ENCODE results near the gene CADPS. TPM values are rescaled to one million over a fixed set of nuclear protein-coding genes. Genes with fewer than 3 reads are reported as not detected.

CADPS gene
- polyA plus RNA-seq, 3 donors: not detected

GRCh38 chr3:62373215-62373614, 502.0 kb downstream of the CADPS start, which contains the start of gene FEZF2:
Gene FEZF2, minus strand, starts transcription at chr3:62373550. Its CDS starts 682 bp downstream, at chr3:62372868.
- Mint-ChIP-seq H3K4me3 (peak within 1 kb of the TSS in 1 of 2 donors; percentile 70), H3K36me3 (peaks cover 2 to 3% of the 10 kb centered on the region in 2 donors), H3K4me1 (peaks cover 3% of the 10 kb centered on the region), H3K27me3 (ENCODE audit: low read depth in 3 of 3) (peaks cover 97 to 100% (median 97%) of the 10 kb centered on the region in 3 donors), H3K9me3 (peaks cover 0 to 15% (median 7%) of the 10 kb centered on the region in 7 donors), H3K27ac (no peak within 1 kb of the TSS)
- Histone ChIP-seq H2AFZ (ENCODE audit: insufficient read depth, low read depth, low read length, poor library complexity, severe bottlenecking) (no peak within 1 kb of the TSS), H3K79me2 (ENCODE audit: insufficient read depth, low read length) (no peaks in the 10 kb centered on the region), H3K9ac (ENCODE audit: insufficient read depth, low read length, poor library complexity, severe bottlenecking) (no peak within 1 kb of the TSS), H3K4me2 (replicated peaks; ENCODE audit: extremely low read depth, low read length, poor library complexity, severe bottlenecking) (no peak within 1 kb of the TSS), H3K9me3 (replicated peaks in 1 of 2; ENCODE audit: control insufficient read depth in 1 of 2, insufficient read depth in 1 of 2, low read length in 2 of 2) (peaks cover 0 to 63% of the 10 kb centered on the region in 2 donors), H3K36me3 (replicated peaks in 1 of 2; ENCODE audit: control insufficient read depth in 1 of 2, insufficient read depth in 2 of 2, low read length in 2 of 2) (no peaks in the 10 kb centered on the region), H3K27me3 (ENCODE audit: control insufficient read depth in 2 of 2, insufficient read depth in 2 of 2, low read length in 2 of 2) (peaks cover 85 to 97% of the 10 kb centered on the region in 2 donors), H4K20me1 (ENCODE audit: insufficient read depth, low read length) (no peaks in the 10 kb centered on the region), H3K4me3 (replicated peaks in 1 of 3; ENCODE audit: low read depth in 2 of 3, low read length in 3 of 3) (no peak within 1 kb of the TSS), H3K4me1 (ENCODE audit: control insufficient read depth in 1 of 2, insufficient read depth in 2 of 2, low read length in 2 of 2) (no peaks in the 10 kb centered on the region), H3K27ac (ENCODE audit: low read depth in 1 of 2, low read length in 2 of 2) (no peak within 1 kb of the TSS)
- no peak for DNase-seq
- no peak for TF ChIP-seq CTCF (IDR thresholded peaks at IDR 0.05)
- 6% methylated on average over 9 of the region's 28 CpGs for WGBS (ENCODE audit: insufficient coverage)
- intact Hi-C loops (cut with micrococcal nuclease): no loop called here

- no peaks in the 10 kb centered on the region for H3K36me3 ChIP-seq (replicated peaks in 1 of 2; ENCODE audit: control insufficient read depth in 1 of 2, insufficient read depth in 2 of 2, low read length in 2 of 2)
- Mint-ChIP-seq H3K4me1 (peaks cover 3% of the 10 kb centered on the region), H3K36me3 (peaks cover 0 to 3% of the 10 kb centered on the region in 2 donors), H3K27me3 (ENCODE audit: low read depth in 3 of 3) (peaks cover 97 to 100% (median 97%) of the 10 kb centered on the region in 3 donors), H3K27ac (no peak overlapping the region), H3K9me3 (peaks cover 0 to 19% (median 7%) of the 10 kb centered on the region in 7 donors), H3K4me3 (peak overlapping the region in 1 of 2 donors; percentile 70)
- no peak for TF ChIP-seq CTCF (IDR thresholded peaks at IDR 0.05)
- no peak overlapping the region for H3K4me2 ChIP-seq (replicated peaks; ENCODE audit: extremely low read depth, low read length, poor library complexity, severe bottlenecking)
- H2AFZ ChIP-seq (ENCODE audit: insufficient read depth, low read depth, low read length, poor library complexity, severe bottlenecking): no peak overlapping the region
- no peak overlapping the region for H3K4me3 ChIP-seq (replicated peaks in 1 of 3; ENCODE audit: low read depth in 2 of 3, low read length in 3 of 3)
- no peaks in the 10 kb centered on the region for H4K20me1 ChIP-seq (ENCODE audit: insufficient read depth, low read length)
- H3K9ac ChIP-seq (ENCODE audit: insufficient read depth, low read length, poor library complexity, severe bottlenecking): no peak overlapping the region
- H3K79me2 ChIP-seq (ENCODE audit: insufficient read depth, low read length): no peaks in the 10 kb centered on the region
- no peak for DNase-seq
- H3K9me3 ChIP-seq (replicated peaks in 1 of 2; ENCODE audit: control insufficient read depth in 1 of 2, insufficient read depth in 1 of 2, low read length in 2 of 2): peaks cover 0 to 67% of the 10 kb centered on the region in 2 donors
- intact Hi-C loops (cut with micrococcal nuclease): no loop called here
- H3K27ac ChIP-seq (ENCODE audit: low read depth in 1 of 2, low read length in 2 of 2): no peak overlapping the region
- 4% methylated on average over 30 of the region's 30 CpGs for WGBS (ENCODE audit: insufficient coverage)
- peaks cover 85 to 97% of the 10 kb centered on the region in 2 donors for H3K27me3 ChIP-seq (ENCODE audit: control insufficient read depth in 2 of 2, insufficient read depth in 2 of 2, low read length in 2 of 2)
- no peaks in the 10 kb centered on the region for H3K4me1 ChIP-seq (ENCODE audit: control insufficient read depth in 1 of 2, insufficient read depth in 2 of 2, low read length in 2 of 2)
Observed at GRCh38 chr3:62372621-62373041, 502.6 kb downstream of the CADPS start.
